GM12878 (cell line): ENCODE data around the gene MYDGF. TPM values are rescaled to one million over a fixed set of nuclear protein-coding genes. Genes with fewer than 3 reads are reported as not detected.

Experiments used
- ATAC-seq: fragments of 200-7000 bp; cut with Tn5 transposase; 3 replicates; pipeline ENCODE4 v1.9.1; 2020; ENCODE audit warnings: mild to moderate bottlenecking, moderate library complexity
- BruUV-seq: library from RNA; stranded (reverse); fragments of 400-500 nt; replicated peaks from 2 replicates; lab custom pipeline; 2021; lab: Mats Ljungman, UMichigan
- CTCF ChIA-PET: fragments of 300-600 bp; sonication (Branson Sonifier 250); formaldehyde crosslinking; extraction: SDS; loops from one replicate; lab custom pipeline; 2021; ENCODE audit warnings: inconsistent platforms; lab: Yijun Ruan, JAX
- POLR2A ChIA-PET: fragments of 350-600 bp; formaldehyde crosslinking; extraction: SDS; loops from one replicate; lab custom pipeline; 2021; ENCODE audit warnings: inconsistent platforms; lab: Charles Lee
- RAD21 ChIA-PET: fragments of 300-600 bp; sonication (Branson Sonifier 250); formaldehyde crosslinking; loops from one replicate; lab custom pipeline; 2023; ENCODE audit warnings: antibody characterized with exemption; ENCODE audit not compliant: unreplicated experiment; lab: Charles Lee
- SMC1A ChIA-PET: fragments of 300-600 bp; sonication (Branson Sonifier 250); formaldehyde crosslinking; loops from one replicate; lab custom pipeline; 2023; ENCODE audit not compliant: unreplicated experiment, uncharacterized antibody; lab: Charles Lee
- DNase-seq: peaks from one replicate; pipeline ENCODE4 v3.0.0-alpha.2; 2011; ENCODE audit warnings: low read depth, low spot score
- FAIRE-seq: peaks from 3 replicates; lab custom pipeline; 2011; peaks lifted over from hg19 to GRCh38; lab: Jason Lieb, UNC
- H2AFZ ChIP-seq: 2 replicates; pipeline ENCODE4 v1.6.0; 2011; ENCODE audit warnings: low read depth, low read length, control low read depth; ENCODE audit not compliant: control insufficient read depth
- H3K27ac ChIP-seq: 2 replicates; pipeline ENCODE4 v1.5.1; 2011; ENCODE audit warnings: control low read depth; ENCODE audit not compliant: control insufficient read depth, insufficient read depth
- H3K27me3 ChIP-seq, 2 experiments: replicated peaks in 1 of 2; 2 replicates each; pipeline versions ENCODE4 v1.6.0 to v1.6.1; 2011; ENCODE audit warnings: low read length in 1 of 2; ENCODE audit not compliant: control insufficient read depth in 2 of 2, insufficient read depth in 2 of 2
- H3K36me3 ChIP-seq, 2 experiments: 2 replicates each; pipeline ENCODE4 v1.5.1; 2011; ENCODE audit warnings: low read length in 1 of 2; ENCODE audit not compliant: control insufficient read depth in 2 of 2, insufficient read depth in 2 of 2
- H3K4me1 ChIP-seq: 2 replicates; pipeline ENCODE4 v1.6.1; 2011; ENCODE audit warnings: mild to moderate bottlenecking, low read length, moderate library complexity, mixed read lengths; ENCODE audit not compliant: control insufficient read depth, insufficient read depth
- H3K4me2 ChIP-seq: 2 replicates; pipeline ENCODE4 v1.6.0; 2011; ENCODE audit warnings: control low read depth; ENCODE audit not compliant: control insufficient read depth, insufficient read depth
- H3K4me3 ChIP-seq: fragments of 200-600 bp; sonication (generic); 2 replicates; pipeline ENCODE4 v1.5.1; 2016
- H3K79me2 ChIP-seq: 2 replicates; pipeline ENCODE4 v1.6.0; 2011; ENCODE audit warnings: low read length; ENCODE audit not compliant: control insufficient read depth, insufficient read depth
- H3K9ac ChIP-seq: 2 replicates; pipeline ENCODE4 v1.8.0; 2011; ENCODE audit warnings: low read length, control low read depth, mixed read lengths; ENCODE audit not compliant: control insufficient read depth, insufficient read depth
- H3K9me3 ChIP-seq: replicated peaks from 3 replicates; pipeline ENCODE4 v1.5.1; 2011; ENCODE audit warnings: mild to moderate bottlenecking, low read length; ENCODE audit not compliant: control insufficient read depth, insufficient read depth
- H4K20me1 ChIP-seq: 2 replicates; pipeline ENCODE4 v1.6.0; 2011; ENCODE audit not compliant: control insufficient read depth, insufficient read depth
- EGR1 ChIP-seq, 2 experiments: IDR thresholded peaks; 1 replicate in 1 of 2; 2 replicates in 1 of 2; pipeline ENCODE4 v1.6.1; 2011 to 2012; ENCODE audit warnings: low read depth in 2 of 2, low read length in 2 of 2, borderline replicate concordance in 1 of 2, mild to moderate bottlenecking in 1 of 2, moderate library complexity in 1 of 2
- GATAD2B ChIP-seq: fragments of 450-650 bp; conservative IDR thresholded peaks from 2 replicates; pipeline ENCODE4 v1.6.1; 2017; ENCODE audit warnings: low read depth, mild to moderate bottlenecking, moderate library complexity
- HSF1 ChIP-seq: fragments of 150-350 bp; IDR thresholded peaks from 2 replicates; pipeline ENCODE4 v1.6.1; 2014; ENCODE audit warnings: mild to moderate bottlenecking, low read depth, low read length
- LARP7 ChIP-seq: fragments of 450-650 bp; IDR thresholded peaks from 2 replicates; pipeline ENCODE4 v1.6.1; 2017; ENCODE audit warnings: mild to moderate bottlenecking
- NKRF ChIP-seq: fragments of 450-650 bp; conservative IDR thresholded peaks from 2 replicates; pipeline ENCODE4 v1.6.1; 2017; ENCODE audit warnings: mild to moderate bottlenecking, moderate library complexity
- POLR2A ChIP-seq: IDR thresholded peaks from 2 replicates; pipeline ENCODE4 v1.6.1; 2011; ENCODE audit warnings: low read depth, mild to moderate bottlenecking, low read length
- RB1 ChIP-seq: fragments of 450-650 bp; formaldehyde crosslinking; IDR thresholded peaks from 2 replicates; pipeline ENCODE4 v1.6.1; 2017; ENCODE audit warnings: mild to moderate bottlenecking, borderline replicate concordance
- SIN3A ChIP-seq: IDR thresholded peaks from 2 replicates; pipeline ENCODE4 v1.6.1; 2012; ENCODE audit warnings: low read depth, low read length, improper control_type of control experiment
- SMARCA5 ChIP-seq: fragments of 450-650 bp; IDR thresholded peaks from 2 replicates; pipeline ENCODE4 v1.6.1; 2017; ENCODE audit warnings: mild to moderate bottlenecking
- TCF12 ChIP-seq: IDR thresholded peaks from 2 replicates; pipeline ENCODE4 v1.6.1; 2011; ENCODE audit warnings: low read depth, mild to moderate bottlenecking, low read length
- WGBS: methylation state at CpG from one replicate; pipeline ENCODE4 v1.1.6; 2016; ENCODE audit warnings: low lambda C conversion rate; ENCODE audit not compliant: insufficient replicate concordance, insufficient coverage; ENCODE audit errors: missing lambda C conversion rate; 5-methylcytosine and 5-hydroxymethylcytosine counted together
- in situ Hi-C: fragments of 300-500 bp; cut with MboI; formaldehyde crosslinking; loops from 9 replicates; pipeline ENCODE4 v1.14.3; 2018; ENCODE audit warnings: mixed read lengths
- intact Hi-C: fragments of 100-400 bp; cut with micrococcal nuclease; formaldehyde crosslinking; loops from one replicate; pipeline ENCODE4 v1.14.2; 2022; ENCODE audit not compliant: unreplicated experiment
- polyA plus RNA-seq, 11 experiments: library from polyadenylated mRNA; depleted of rRNA in 4 of 11; unstranded in 6 of 11; stranded (reverse) in 5 of 11; fragments of >200 nt; fragmentation: Nextera tagmentation in 4 of 11; fragmentation: Illumina TruSeq in 1 of 11; extraction: Ambion mirVana in 4 of 11; extraction: Trizol in 1 of 11; gene quantifications; 1 replicate in 1 of 11; 2 replicates in 10 of 11; pipeline versions ENCODE4 v1.2.1 to v1.2.3, GENCODE V29; 2011 to 2016; ENCODE audit warnings: inconsistent platforms in 2 of 11, missing spikeins in 2 of 11, low read depth in 1 of 11
- total RNA-seq, 4 experiments: library from RNA; depleted of rRNA in 3 of 4; stranded (reverse); fragments of >200 nt in 3 of 4; fragmentation: Illumina TruSeq in 1 of 4; extraction: Trizol in 1 of 4; gene quantifications; 2 replicates each; pipeline versions ENCODE4 v1.2.1 to v1.2.3, GENCODE V29; 2013 to 2021

MYDGF gene
- total and polyA plus RNA-seq, 10 of the 15 experiments (the other 5 are each of a cell fraction or from before 2014, with no cell fraction given), result 2.3 to 196 (median 57.5) TPM

- 3% methylated on average over 24 of the region's 39 CpGs for WGBS
- peak overlapping the region; percentile 99 for H3K4me3 ChIP-seq
- ChIA-PET SMC1A (interaction anchor here (0.7 to 2.0 kb wide), 2 partner anchors 11 to 85 kb away, joined by 3 to 5 read pairs; no protein-coding TSS in a partner anchor), RAD21 (interaction anchor here (0.5 kb wide), 1 partner anchor 58 kb away, joined by 4 read pairs; no protein-coding TSS in a partner anchor), CTCF (interaction anchor here (1.6 kb wide), 1 partner anchor 64 kb away, joined by 4 read pairs; no protein-coding TSS in a partner anchor), POLR2A (interaction anchor here (0.5 to 1.0 kb wide), 2 partner anchors 30 to 113 kb away, joined by 3 read pairs; partner anchors contain the start of gene MYDGF)
- no peaks in the 10 kb centered on the region for H4K20me1 ChIP-seq
- peak overlapping the region; percentile 75 for H3K27ac ChIP-seq
- H3K4me2 ChIP-seq, result peak overlapping the region; percentile 65
- peak; percentile 40; the same call in 1 of the 2 replicates for TF ChIP-seq NKRF
- TF ChIP-seq RB1, result 0 out of 2 replicates have a peak, but pooled peaks have one; percentile 18
- 0 out of 2 replicates have a peak, but pooled peaks have one; percentile 14 for TF ChIP-seq GATAD2B
- TF ChIP-seq TCF12, result 0 out of 2 replicates have a peak, but pooled peaks have one; percentile 5
- no peak for TF ChIP-seq HSF1
- peak; percentile 72; the same call in 1 of the 2 replicates for TF ChIP-seq SIN3A
- TF ChIP-seq SMARCA5, result peak; percentile 79
- TF ChIP-seq EGR1 (IDR thresholded peaks at IDR 0.05; ENCODE audit: borderline replicate concordance in 1 of 2, low read depth in 2 of 2, low read length in 2 of 2), result no peak
- peak; percentile 35; the same call in 1 of the 2 replicates for TF ChIP-seq LARP7
- TF ChIP-seq POLR2A, result peak; percentile 39; the same call in 1 of the 2 replicates
- H3K27me3 ChIP-seq, result no peaks in the 10 kb centered on the region
- H2AFZ ChIP-seq, result peak overlapping the region; percentile 81
- H3K9ac ChIP-seq, result peak overlapping the region; percentile 74
- H3K4me1 ChIP-seq, result peaks cover 14% of the 10 kb centered on the region
- BruUV-seq, result TSS peak; percentile 67
- no peak for FAIRE-seq
- H3K9me3 ChIP-seq, result no peaks in the 10 kb centered on the region
- ATAC-seq, result no peak; the same call in 1 of the 3 replicates
- no peak for DNase-seq
- H3K79me2 ChIP-seq, result peaks cover 19% of the 10 kb centered on the region
- H3K36me3 ChIP-seq, result no peaks in the 10 kb centered on the region
- intact Hi-C loops, result no loop called here
- in situ Hi-C loops, result loop anchor here (5.0 kb wide), 1 partner anchor 62 kb away; no protein-coding TSS in a partner anchor
Measured at GRCh38 chr19:4639531-4640246, 30.5 kb downstream of the MYDGF start.
